Neural progenitor cell (in vitro differentiated cells): Measurements from ENCODE around the gene RAVER2. TPM values are rescaled to one million over a fixed set of nuclear protein-coding genes. Genes with fewer than 3 reads are reported as not detected.

Experiments
- DNase-seq: peaks from one replicate; pipeline ENCODE4 v3.0.0-alpha.2; 2016; ENCODE audit warnings: low spot score
- H2AFZ ChIP-seq: fragments of 200-600 bp; sonication (generic); replicated peaks from 2 replicates; pipeline ENCODE4 v1.6.1; 2016; ENCODE audit warnings: antibody characterized with exemption
- H3F3A ChIP-seq: fragments of 200-600 bp; sonication (generic); 2 replicates; pipeline ENCODE4 v1.6.1; 2016; ENCODE audit warnings: antibody characterized with exemption, low read depth
- H3K27ac ChIP-seq: fragments of 200-600 bp; sonication (generic); 2 replicates; pipeline ENCODE4 v1.5.1; 2016; ENCODE audit warnings: mild to moderate bottlenecking
- H3K27me3 ChIP-seq: fragments of 200-600 bp; sonication (generic); 2 replicates; pipeline ENCODE4 v1.6.1; 2016; ENCODE audit warnings: mild to moderate bottlenecking, moderate library complexity
- H3K36me3 ChIP-seq: fragments of 200-600 bp; sonication (generic); 2 replicates; pipeline ENCODE4 v1.5.1; 2016
- H3K4me1 ChIP-seq: fragments of 200-600 bp; sonication (generic); 2 replicates; pipeline ENCODE4 v1.6.1; 2016; ENCODE audit warnings: mixed run types
- H3K4me2 ChIP-seq: fragments of 200-600 bp; sonication (generic); 2 replicates; pipeline ENCODE4 v1.6.1; 2016
- H3K4me3 ChIP-seq: fragments of 200-600 bp; sonication (generic); 2 replicates; pipeline ENCODE4 v1.5.1; 2016
- H3K79me2 ChIP-seq: fragments of 200-600 bp; sonication (generic); 2 replicates; pipeline ENCODE4 v1.6.1; 2016; ENCODE audit warnings: low read depth
- H3K9ac ChIP-seq: fragments of 200-600 bp; sonication (generic); 2 replicates; pipeline ENCODE4 v1.6.1; 2016
- H3K9me3 ChIP-seq: fragments of 200-600 bp; sonication (generic); 2 replicates; pipeline ENCODE4 v1.5.1; 2016; ENCODE audit warnings: low read depth
- H4K20me1 ChIP-seq: fragments of 200-600 bp; sonication (generic); 2 replicates; pipeline ENCODE4 v1.6.1; 2016; ENCODE audit warnings: low read depth
- H3K27ac Mint-ChIP-seq: 3 replicates; pipeline ENCODE4 v1.8.0; 2021; ENCODE audit warnings: mixed read lengths
- H3K27me3 Mint-ChIP-seq: 2 replicates; pipeline ENCODE4 v1.8.0; 2022; ENCODE audit warnings: low read depth, mild to moderate bottlenecking, inconsistent platforms, moderate library complexity, mixed read lengths; ENCODE audit not compliant: insufficient read depth
- H3K36me3 Mint-ChIP-seq: 3 replicates; pipeline ENCODE4 v1.8.0; 2021; ENCODE audit warnings: mixed read lengths
- H3K4me1 Mint-ChIP-seq: 3 replicates; pipeline ENCODE4 v1.8.0; 2021; ENCODE audit warnings: mixed read lengths
- H3K4me3 Mint-ChIP-seq: 3 replicates; pipeline ENCODE4 v1.8.0; 2021; ENCODE audit warnings: mild to moderate bottlenecking, moderate library complexity, mixed read lengths
- H3K9me3 Mint-ChIP-seq: 3 replicates; pipeline ENCODE4 v1.8.0; 2020; ENCODE audit warnings: mixed read lengths
- CTCF ChIP-seq: fragments of 200-600 bp; sonication (generic); IDR thresholded peaks from 2 replicates; pipeline ENCODE4 v1.5.1; 2017; ENCODE audit warnings: antibody characterized with exemption, mild to moderate bottlenecking
- EZH2 ChIP-seq: fragments of 200-600 bp; sonication (generic); IDR thresholded peaks from 2 replicates; pipeline ENCODE4 v1.6.1; 2017; ENCODE audit warnings: antibody characterized with exemption, mild to moderate bottlenecking, moderate library complexity
- EZH2phosphoT487 ChIP-seq: fragments of 200-600 bp; sonication (generic); IDR thresholded peaks from 2 replicates; pipeline ENCODE4 v1.6.1; 2017; ENCODE audit warnings: antibody characterized with exemption
- total RNA-seq: library from RNA; depleted of rRNA; stranded (reverse); fragments of >200 nt; gene quantifications from 2 replicates; pipeline ENCODE4 v1.2.3, GENCODE V29; 2015; ENCODE audit warnings: low replicate concordance

The RAVER2 gene
- total RNA-seq, 1 donor from 2014 or later = 37.2 TPM

DNA sequence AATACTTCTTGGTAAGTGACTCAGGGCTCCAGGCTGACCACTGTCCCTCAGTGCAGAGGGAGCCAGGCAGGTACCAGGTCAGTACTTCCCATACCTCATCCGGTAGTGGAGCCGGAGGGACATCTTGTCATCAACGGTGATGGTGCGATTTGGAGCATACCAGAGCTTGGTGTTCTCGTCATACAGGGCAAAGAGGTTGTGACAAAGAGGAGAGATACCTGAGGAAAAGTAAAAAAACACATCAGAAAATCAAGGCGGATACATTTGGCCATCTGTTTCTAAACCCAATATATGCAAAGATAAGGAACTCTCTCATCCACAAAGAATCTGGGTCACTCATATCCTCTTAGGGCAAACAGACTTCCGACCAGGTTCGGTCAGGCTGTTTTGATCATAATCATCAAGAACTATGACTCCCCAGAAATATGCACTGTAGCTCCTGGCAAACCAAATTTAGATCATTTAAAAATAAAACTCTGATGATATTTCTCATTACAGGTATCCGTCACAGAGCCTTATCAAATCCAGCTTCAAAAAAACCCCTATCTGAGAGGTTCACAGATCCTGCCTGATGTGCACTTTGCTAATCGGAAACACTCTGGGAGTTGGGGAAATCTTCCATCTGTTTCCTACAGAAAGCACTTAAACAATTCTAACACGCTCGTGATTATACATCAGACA is 134.2 kb downstream of the RAVER2 start:
- H3K79me2 ChIP-seq = no peaks in the 10 kb centered on the region
- Mint-ChIP-seq H3K4me3 (no peak overlapping the region), H3K36me3 (peaks cover 6% of the 10 kb centered on the region), H3K27ac (no peak overlapping the region), H3K9me3 (no peaks in the 10 kb centered on the region), H3K4me1 (peaks cover 11% of the 10 kb centered on the region), H3K27me3 (peaks cover 3% of the 10 kb centered on the region)
- TF ChIP-seq CTCF = no peak
- no peak for TF ChIP-seq EZH2
- no peak for TF ChIP-seq EZH2phosphoT487
- no peaks in the 10 kb centered on the region for H3K27me3 ChIP-seq
- H4K20me1 ChIP-seq = no peaks in the 10 kb centered on the region
- H3K4me3 ChIP-seq = no peak overlapping the region
- H3K9me3 ChIP-seq = no peaks in the 10 kb centered on the region
- H3K4me2 ChIP-seq = no peak overlapping the region
- no peak overlapping the region for H3K27ac ChIP-seq
- no peaks in the 10 kb centered on the region for H3K36me3 ChIP-seq
- H3F3A ChIP-seq = peaks cover 6% of the 10 kb centered on the region
- no peaks in the 10 kb centered on the region for H3K4me1 ChIP-seq
- H2AFZ ChIP-seq = no peak overlapping the region
- DNase-seq = no peak
- H3K9ac ChIP-seq = no peak overlapping the region

DNA sequence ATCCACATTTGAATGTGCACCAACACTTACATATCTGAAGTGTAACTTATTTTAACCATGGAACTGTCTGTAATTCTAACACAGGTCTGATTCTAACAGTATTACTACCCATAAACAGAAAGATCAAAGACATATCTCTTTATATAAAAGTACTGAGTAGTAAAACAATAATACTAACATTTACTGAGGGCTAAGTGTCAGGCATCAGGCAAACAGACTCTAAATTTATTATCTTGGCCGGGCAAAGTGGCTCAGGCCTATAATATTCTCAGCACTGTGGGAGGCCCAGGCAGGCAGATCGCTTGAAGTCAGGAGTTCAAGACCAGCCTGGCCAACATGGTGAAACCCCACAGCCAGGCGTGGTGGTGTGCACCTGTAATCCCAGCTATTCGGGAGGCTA is 135.6 kb downstream of the RAVER2 start:
- H3K9me3 Mint-ChIP-seq = no peaks in the 10 kb centered on the region
- Histone ChIP-seq H3K4me2 (no peak overlapping the region), H2AFZ (no peak overlapping the region), H3K4me3 (no peak overlapping the region), H3F3A (peaks cover 6% of the 10 kb centered on the region), H3K27me3 (peaks cover 6% of the 10 kb centered on the region), H3K27ac (no peak overlapping the region), H3K9me3 (no peaks in the 10 kb centered on the region), H3K36me3 (no peaks in the 10 kb centered on the region), H3K4me1 (no peaks in the 10 kb centered on the region), H3K9ac (no peak overlapping the region), H3K79me2 (no peaks in the 10 kb centered on the region), H4K20me1 (peaks cover under 1% of the 10 kb centered on the region)
- no peak overlapping the region for H3K4me3 Mint-ChIP-seq
- peaks cover 6% of the 10 kb centered on the region for H3K36me3 Mint-ChIP-seq
- TF ChIP-seq EZH2 = no peak
- no peak for TF ChIP-seq CTCF
- TF ChIP-seq EZH2phosphoT487 = no peak
- DNase-seq = no peak
- peaks cover 11% of the 10 kb centered on the region for H3K4me1 Mint-ChIP-seq
- no peak overlapping the region for H3K27ac Mint-ChIP-seq
- H3K27me3 Mint-ChIP-seq = peaks cover 3% of the 10 kb centered on the region

GRCh38 chr1:64881281-64881680 is 136.4 kb downstream of the RAVER2 start:
- no peaks in the 10 kb centered on the region for H3K4me1 ChIP-seq
- H3K79me2 ChIP-seq = no peaks in the 10 kb centered on the region
- no peaks in the 10 kb centered on the region for H3K36me3 ChIP-seq
- H3K4me2 ChIP-seq = no peak overlapping the region
- TF ChIP-seq CTCF (no peak), EZH2phosphoT487 (no peak), EZH2 (no peak)
- no peak overlapping the region for H3K9ac ChIP-seq
- H3K9me3 ChIP-seq = no peaks in the 10 kb centered on the region
- peaks cover 13% of the 10 kb centered on the region for H3K27me3 ChIP-seq
- Mint-ChIP-seq H3K27me3 (peaks cover 3% of the 10 kb centered on the region), H3K36me3 (peaks cover 2% of the 10 kb centered on the region), H3K4me3 (no peak overlapping the region), H3K27ac (no peak overlapping the region), H3K4me1 (peaks cover 13% of the 10 kb centered on the region), H3K9me3 (no peaks in the 10 kb centered on the region)
- DNase-seq = no peak
- no peak overlapping the region for H3K27ac ChIP-seq
- H2AFZ ChIP-seq = no peak overlapping the region
- H4K20me1 ChIP-seq = peaks cover 7% of the 10 kb centered on the region
- H3F3A ChIP-seq = peaks cover 6% of the 10 kb centered on the region
- no peak overlapping the region for H3K4me3 ChIP-seq

Other genes starting within 250 kb of the RAVER2 start
- gene JAK1, start 221.5 kb downstream of the RAVER2 start, total RNA-seq = 5.0 and 6.5 TPM in 2 replicates